SK-N-MC (cell line): ENCODE results near the gene ERBB4.

Experiments used
- EZH2 ChIP-seq: fragments of 200-600 bp; sonication (generic); IDR thresholded peaks from one replicate; pipeline ENCODE4 v1.6.1; 2017; ENCODE audit warnings: antibody characterized with exemption
- POLR2AphosphoS5 ChIP-seq: IDR thresholded peaks from 2 replicates; pipeline ENCODE4 v1.6.1; 2012; ENCODE audit warnings: mild to moderate bottlenecking, low read depth, low read length, borderline replicate concordance

GRCh38 chr2:211439011-211439410, 1099.6 kb downstream of the ERBB4 start:
- TF ChIP-seq EZH2 = no peak
- TF ChIP-seq POLR2AphosphoS5 = no peak
